Peyer's patch (tissue), 4 donors: ENCODE data around the gene CLEC4M. TPM values are rescaled to one million over a fixed set of nuclear protein-coding genes. Genes with fewer than 3 reads are reported as not detected.
"Not testable (repeated sequence)": the region's sequence is repeated elsewhere in the genome, so short reads cannot be mapped to it uniquely, and the experiment has no call there.

Source experiments
- DNase-seq, 3 donors: peaks; one replicate each; pipeline ENCODE4 v3.0.0-alpha.2; 2017 to 2019
- H3K27ac ChIP-seq, 4 donors: fragments of 200-600 bp; sonication (generic); one replicate each; pipeline ENCODE4 v1.5.1; 2016 to 2019
- H3K27me3 ChIP-seq, 2 donors: fragments of 200-600 bp; sonication (generic); one replicate each; pipeline ENCODE4 v1.5.1; 2019
- H3K36me3 ChIP-seq, 3 donors: fragments of 200-600 bp; sonication (generic); one replicate each; pipeline ENCODE4 v1.5.1; 2016 to 2019
- H3K4me1 ChIP-seq, 4 donors: fragments of 200-600 bp; sonication (generic); one replicate each; pipeline ENCODE4 v1.5.1; 2016 to 2019
- H3K4me3 ChIP-seq, 4 donors: fragments of 200-600 bp; sonication (generic); 1 replicate in 3 of 4; 2 replicates in 1 of 4; pipeline ENCODE4 v1.5.1; 2016 to 2019; ENCODE audit warnings: mild to moderate bottlenecking in 1 of 4
- H3K9me3 ChIP-seq, 4 donors: fragments of 200-600 bp; sonication (generic); one replicate each; pipeline ENCODE4 v1.5.1; 2016 to 2019; ENCODE audit warnings: mild to moderate bottlenecking in 1 of 4
- POLR2A ChIP-seq, 2 donors: fragments of 450-650 bp; IDR thresholded peaks; one replicate each; pipeline ENCODE4 v1.5.1; 2017; ENCODE audit warnings: antibody characterized with exemption in 2 of 2, mild to moderate bottlenecking in 2 of 2, moderate library complexity in 2 of 2
- total RNA-seq, 4 donors: library from RNA; depleted of rRNA; stranded (reverse); fragments of >200 nt; gene quantifications; one replicate each; pipeline ENCODE4 v1.1.0, GENCODE V29; 2016
- TF ChIP-seq, protein P1 (sequence below), 6 experiments: fragments of 450-650 bp in 4 of 6; fragments of 200-600 bp in 2 of 6; sonication (generic) in 1 of 6; IDR thresholded peaks; one replicate each; pipeline ENCODE4 v1.5.1; 2017 to 2019; ENCODE audit warnings: antibody characterized with exemption in 6 of 6, mild to moderate bottlenecking in 3 of 6, moderate library complexity in 1 of 6

Gene CLEC4M
- total RNA-seq, 4 donors from 2014 or later, result not detected

- no peak for DNase-seq
These were observed 20.5 kb upstream of the CLEC4M start for GRCh38 chr19:7742575-7742974.

GRCh38 chr19:7742991-7743390, 20.1 kb upstream of the CLEC4M start:
- Histone ChIP-seq H3K4me3 (no peak overlapping the region), H3K36me3 (no peaks in the 10 kb centered on the region), H3K27me3 (no peaks in the 10 kb centered on the region), H3K27ac (no peak overlapping the region), H3K4me1 (no peaks in the 10 kb centered on the region), H3K9me3 (no peaks in the 10 kb centered on the region)
- no peak for DNase-seq
- TF ChIP-seq POLR2A (IDR thresholded peaks at IDR 0.05), result no peak
- TF ChIP-seq, protein P1, sequence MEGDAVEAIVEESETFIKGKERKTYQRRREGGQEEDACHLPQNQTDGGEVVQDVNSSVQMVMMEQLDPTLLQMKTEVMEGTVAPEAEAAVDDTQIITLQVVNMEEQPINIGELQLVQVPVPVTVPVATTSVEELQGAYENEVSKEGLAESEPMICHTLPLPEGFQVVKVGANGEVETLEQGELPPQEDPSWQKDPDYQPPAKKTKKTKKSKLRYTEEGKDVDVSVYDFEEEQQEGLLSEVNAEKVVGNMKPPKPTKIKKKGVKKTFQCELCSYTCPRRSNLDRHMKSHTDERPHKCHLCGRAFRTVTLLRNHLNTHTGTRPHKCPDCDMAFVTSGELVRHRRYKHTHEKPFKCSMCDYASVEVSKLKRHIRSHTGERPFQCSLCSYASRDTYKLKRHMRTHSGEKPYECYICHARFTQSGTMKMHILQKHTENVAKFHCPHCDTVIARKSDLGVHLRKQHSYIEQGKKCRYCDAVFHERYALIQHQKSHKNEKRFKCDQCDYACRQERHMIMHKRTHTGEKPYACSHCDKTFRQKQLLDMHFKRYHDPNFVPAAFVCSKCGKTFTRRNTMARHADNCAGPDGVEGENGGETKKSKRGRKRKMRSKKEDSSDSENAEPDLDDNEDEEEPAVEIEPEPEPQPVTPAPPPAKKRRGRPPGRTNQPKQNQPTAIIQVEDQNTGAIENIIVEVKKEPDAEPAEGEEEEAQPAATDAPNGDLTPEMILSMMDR (IDR thresholded peaks at IDR 0.05), result no peak

More at GRCh38 chr19:7742575-7742974, 20.5 kb upstream of the CLEC4M start:
- TF ChIP-seq, protein P1 (IDR thresholded peaks at IDR 0.05), result no peak
- no peak for TF ChIP-seq POLR2A (IDR thresholded peaks at IDR 0.05)
- no peaks in the 10 kb centered on the region for H3K9me3 ChIP-seq
- no peaks in the 10 kb centered on the region for H3K4me1 ChIP-seq
- no peaks in the 10 kb centered on the region for H3K36me3 ChIP-seq
- no peak overlapping the region for H3K4me3 ChIP-seq
- H3K27me3 ChIP-seq, result no peaks in the 10 kb centered on the region
- H3K27ac ChIP-seq, result no peak overlapping the region

DNA sequence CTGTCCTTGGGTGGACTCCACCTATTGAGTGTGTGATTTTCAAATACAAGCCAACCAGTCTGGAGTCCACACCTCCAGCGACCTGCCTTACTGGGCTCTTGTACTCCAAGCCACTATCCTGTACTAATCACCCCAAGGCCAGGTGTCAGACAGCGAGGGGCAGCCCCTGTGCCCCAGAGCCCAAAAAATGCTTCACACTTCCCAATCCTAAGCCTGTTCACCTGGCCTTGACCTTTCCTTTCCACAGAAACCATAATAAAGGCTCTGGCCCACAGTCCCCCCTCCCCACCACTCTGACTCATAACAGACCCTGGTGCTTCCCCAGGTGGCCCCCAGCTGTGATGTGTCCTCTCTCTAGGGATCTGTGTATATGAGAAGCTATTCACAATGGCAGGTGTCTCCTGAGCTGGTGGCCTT, 19.6 kb upstream of the CLEC4M start:
- Histone ChIP-seq H3K4me3 (no peak overlapping the region), H3K27ac (no peak overlapping the region), H3K27me3 (no peaks in the 10 kb centered on the region), H3K9me3 (no peaks in the 10 kb centered on the region), H3K36me3 (no peaks in the 10 kb centered on the region), H3K4me1 (no peaks in the 10 kb centered on the region)
- no peak for TF ChIP-seq POLR2A (IDR thresholded peaks at IDR 0.05)
- TF ChIP-seq, protein P1 (IDR thresholded peaks at IDR 0.05), result no peak
- DNase-seq, result no peak

- Histone ChIP-seq H3K4me3 (no peak overlapping the region), H3K9me3 (no peaks in the 10 kb centered on the region), H3K4me1 (no peaks in the 10 kb centered on the region), H3K27ac (no peak overlapping the region), H3K36me3 (no peaks in the 10 kb centered on the region), H3K27me3 (no peaks in the 10 kb centered on the region)
- DNase-seq, result no peak
- TF ChIP-seq POLR2A (IDR thresholded peaks at IDR 0.05), result no peak
- TF ChIP-seq, protein P1 (IDR thresholded peaks at IDR 0.05), result no peak
These were observed 18.8 kb upstream of the CLEC4M start for GRCh38 chr19:7744199-7744786.

GRCh38 chr19:7744871-7745650, 18.0 kb upstream of the CLEC4M start:
- Histone ChIP-seq H3K27me3 (no peaks in the 10 kb centered on the region), H3K4me3 (no peak overlapping the region), H3K27ac (no peak overlapping the region), H3K4me1 (no peaks in the 10 kb centered on the region), H3K36me3 (no peaks in the 10 kb centered on the region), H3K9me3 (no peaks in the 10 kb centered on the region)
- DNase-seq, result no peak
- TF ChIP-seq, protein P1 (IDR thresholded peaks at IDR 0.05), result no peak
- TF ChIP-seq POLR2A (IDR thresholded peaks at IDR 0.05), result no peak

- H3K36me3 ChIP-seq, H3K27me3 ChIP-seq, H3K27ac ChIP-seq, H3K9me3 ChIP-seq, H3K4me1 ChIP-seq, DNase-seq: not testable (repeated sequence)
- peak overlapping the region in 1 of 4 donors; percentile 10 for H3K4me3 ChIP-seq
These were observed 16.7 kb upstream of the CLEC4M start for GRCh38 chr19:7746306-7746705.
